ENCODE measurements around the gene CDC5L.
"Not testable (repeated sequence)": the region's sequence is repeated elsewhere in the genome, so short reads cannot be mapped to it uniquely, and the experiment has no call there.

Gene CDC5L

DNA sequence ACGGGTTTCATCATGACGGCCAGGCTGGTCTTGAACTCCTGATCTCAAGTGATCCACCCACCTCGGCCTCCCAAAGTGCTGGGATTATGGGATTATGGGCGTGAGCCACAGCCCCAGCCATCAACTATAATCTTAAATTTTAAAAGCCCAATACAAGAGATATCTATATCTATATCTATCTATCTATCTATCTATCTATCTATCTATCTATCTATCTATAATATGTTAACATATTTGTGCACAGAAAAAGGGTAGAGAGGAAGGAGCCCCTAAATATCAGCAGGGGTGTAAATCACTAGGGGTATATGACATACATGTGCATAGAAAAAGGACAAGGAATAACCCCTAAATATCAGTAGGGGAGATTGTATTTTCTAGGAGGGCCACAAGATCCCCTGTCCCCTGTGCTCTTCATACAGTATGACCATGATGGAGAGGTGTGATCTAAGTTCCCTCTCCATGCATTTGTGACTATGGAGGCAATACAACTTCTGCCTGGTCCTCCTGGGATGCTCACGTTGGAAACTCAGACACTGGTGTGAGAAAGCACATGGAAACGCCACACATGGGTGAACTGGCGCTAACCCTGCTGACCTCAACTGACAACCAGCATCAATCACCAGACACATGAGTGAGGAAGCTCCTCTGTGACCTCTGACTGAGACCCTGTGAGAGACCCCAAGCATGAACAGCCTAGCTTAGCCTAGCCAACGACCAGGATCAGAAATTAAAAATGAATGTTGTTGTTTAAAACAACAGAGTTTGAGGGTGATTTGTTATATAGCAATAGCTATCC is 46.2 kb upstream of the CDC5L start:
- H3K27me3 ChIP-seq = peaks cover 70% of the 10 kb centered on the region
- H3K36me3 ChIP-seq = no peaks in the 10 kb centered on the region
- H3K4me1 ChIP-seq (ENCODE audit: control insufficient read depth in 1 of 2, insufficient read depth in 1 of 2, low read depth in 1 of 2, low read length in 1 of 2) = no peaks in the 10 kb centered on the region
- no peaks in the 10 kb centered on the region for H3K9me3 ChIP-seq
- no peak overlapping the region for H3K4me3 ChIP-seq (ENCODE audit: low read depth in 1 of 2, low read length in 1 of 2)
- TF ChIP-seq CTCF (IDR thresholded peaks at IDR 0.05) = no peak
- no peak overlapping the region for H3K27ac ChIP-seq

GRCh38 chr6:44342052-44342451 is 45.5 kb upstream of the CDC5L start:
- Histone ChIP-seq H3K4me1 (ENCODE audit: control insufficient read depth in 1 of 2, insufficient read depth in 1 of 2, low read depth in 1 of 2, low read length in 1 of 2) (no peaks in the 10 kb centered on the region), H3K27ac (no peak overlapping the region), H3K4me3 (ENCODE audit: low read depth in 1 of 2, low read length in 1 of 2) (no peak overlapping the region), H3K27me3 (peaks cover 77% of the 10 kb centered on the region), H3K9me3 (no peaks in the 10 kb centered on the region), H3K36me3 (no peaks in the 10 kb centered on the region)
- no peak for TF ChIP-seq CTCF (IDR thresholded peaks at IDR 0.05)

DNA sequence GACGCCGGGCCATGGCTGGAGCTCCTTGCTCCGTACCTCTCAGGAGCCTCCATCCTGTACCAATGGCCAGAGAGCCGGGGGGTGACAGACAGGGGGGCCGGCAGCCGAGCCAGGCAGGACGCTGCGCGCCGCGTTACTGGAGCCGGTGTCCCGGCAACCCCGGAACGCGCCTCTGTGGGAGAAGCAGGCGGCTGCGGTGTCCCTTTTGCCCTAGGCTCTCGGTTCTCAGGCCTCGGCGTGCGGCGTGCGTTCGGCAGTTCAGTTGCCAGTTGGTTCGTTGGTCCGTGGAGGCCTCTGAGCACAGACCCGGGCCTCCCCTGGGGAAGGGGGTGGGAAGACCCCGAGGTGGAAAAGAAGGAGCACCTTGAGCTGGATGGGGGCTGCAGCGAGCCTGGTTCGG is 45.0 kb upstream of the CDC5L start, which contains the start of gene SPATS1:
Gene SPATS1, plus strand, starts transcription at position 162 of the 400 bp plus-strand sequence. CDS start 446 bp downstream, outside the sequence.
- Histone ChIP-seq H3K27me3 (peaks cover 77% of the 10 kb centered on the region), H3K4me3 (ENCODE audit: low read depth in 1 of 2, low read length in 1 of 2) (no peak within 1 kb of the TSS), H3K27ac (no peak within 1 kb of the TSS), H3K9me3 (no peaks in the 10 kb centered on the region), H3K4me1 (ENCODE audit: control insufficient read depth in 1 of 2, insufficient read depth in 1 of 2, low read depth in 1 of 2, low read length in 1 of 2) (no peaks in the 10 kb centered on the region), H3K36me3 (no peaks in the 10 kb centered on the region)
- no peak for TF ChIP-seq CTCF (IDR thresholded peaks at IDR 0.05)

GRCh38 chr6:44346818-44347217 is 40.7 kb upstream of the CDC5L start:
- H3K36me3 ChIP-seq; H3K27ac ChIP-seq; H3K9me3 ChIP-seq; H3K4me1 ChIP-seq (ENCODE audit: control insufficient read depth in 1 of 2, insufficient read depth in 1 of 2, low read depth in 1 of 2, low read length in 1 of 2); H3K4me3 ChIP-seq (ENCODE audit: low read depth in 1 of 2, low read length in 1 of 2): not testable (repeated sequence)
- peaks cover 52% of the 10 kb centered on the region for H3K27me3 ChIP-seq

GRCh38 chr6:44349904-44350649 is 37.4 kb upstream of the CDC5L start:
- Histone ChIP-seq H3K27me3 (peaks cover 23% of the 10 kb centered on the region), H3K9me3 (no peaks in the 10 kb centered on the region), H3K4me3 (ENCODE audit: low read depth in 1 of 2, low read length in 1 of 2) (no peak overlapping the region), H3K36me3 (no peaks in the 10 kb centered on the region), H3K4me1 (ENCODE audit: control insufficient read depth in 1 of 2, insufficient read depth in 1 of 2, low read depth in 1 of 2, low read length in 1 of 2) (no peaks in the 10 kb centered on the region), H3K27ac (no peak overlapping the region)
- TF ChIP-seq CTCF (IDR thresholded peaks at IDR 0.05) = no peak

DNA sequence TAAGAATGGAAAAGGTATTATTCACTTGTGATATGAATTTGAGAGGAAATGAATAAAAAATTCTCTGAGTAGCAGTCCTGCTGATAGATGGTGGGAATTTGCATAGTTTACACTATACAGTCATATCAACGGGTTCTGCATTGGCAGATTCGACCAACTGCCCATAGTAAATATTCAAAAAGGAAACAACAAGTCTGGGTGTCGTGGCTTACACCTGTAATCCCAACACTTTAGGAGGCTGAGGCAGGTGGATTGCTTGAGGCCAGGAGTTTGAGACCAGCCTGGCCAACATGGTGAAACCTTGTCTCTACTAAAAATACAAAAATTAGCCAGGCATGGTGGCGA is 36.9 kb upstream of the CDC5L start:
- peaks cover 23% of the 10 kb centered on the region for H3K27me3 ChIP-seq
- not testable (repeated sequence) for H3K36me3 ChIP-seq; H3K4me1 ChIP-seq (ENCODE audit: control insufficient read depth in 1 of 2, insufficient read depth in 1 of 2, low read depth in 1 of 2, low read length in 1 of 2)

More for the DNA sequence above, 36.9 kb upstream of the CDC5L start:
- H3K27ac ChIP-seq; H3K4me3 ChIP-seq (ENCODE audit: low read depth in 1 of 2, low read length in 1 of 2); H3K9me3 ChIP-seq: not testable (repeated sequence)

Data from neutrophil (primary cell).